Astrocyte of the hippocampus (primary cell): Measurements from ENCODE around the gene EIF4E2.
A peak's percentile ranks its signal among the peaks of the same experiment; 100 is the strongest.

ENCODE experiments used
- DNase-seq: peaks from one replicate; pipeline ENCODE4 v3.0.0; 2011; ENCODE audit warnings: low read depth, low spot score

Gene EIF4E2

DNA sequence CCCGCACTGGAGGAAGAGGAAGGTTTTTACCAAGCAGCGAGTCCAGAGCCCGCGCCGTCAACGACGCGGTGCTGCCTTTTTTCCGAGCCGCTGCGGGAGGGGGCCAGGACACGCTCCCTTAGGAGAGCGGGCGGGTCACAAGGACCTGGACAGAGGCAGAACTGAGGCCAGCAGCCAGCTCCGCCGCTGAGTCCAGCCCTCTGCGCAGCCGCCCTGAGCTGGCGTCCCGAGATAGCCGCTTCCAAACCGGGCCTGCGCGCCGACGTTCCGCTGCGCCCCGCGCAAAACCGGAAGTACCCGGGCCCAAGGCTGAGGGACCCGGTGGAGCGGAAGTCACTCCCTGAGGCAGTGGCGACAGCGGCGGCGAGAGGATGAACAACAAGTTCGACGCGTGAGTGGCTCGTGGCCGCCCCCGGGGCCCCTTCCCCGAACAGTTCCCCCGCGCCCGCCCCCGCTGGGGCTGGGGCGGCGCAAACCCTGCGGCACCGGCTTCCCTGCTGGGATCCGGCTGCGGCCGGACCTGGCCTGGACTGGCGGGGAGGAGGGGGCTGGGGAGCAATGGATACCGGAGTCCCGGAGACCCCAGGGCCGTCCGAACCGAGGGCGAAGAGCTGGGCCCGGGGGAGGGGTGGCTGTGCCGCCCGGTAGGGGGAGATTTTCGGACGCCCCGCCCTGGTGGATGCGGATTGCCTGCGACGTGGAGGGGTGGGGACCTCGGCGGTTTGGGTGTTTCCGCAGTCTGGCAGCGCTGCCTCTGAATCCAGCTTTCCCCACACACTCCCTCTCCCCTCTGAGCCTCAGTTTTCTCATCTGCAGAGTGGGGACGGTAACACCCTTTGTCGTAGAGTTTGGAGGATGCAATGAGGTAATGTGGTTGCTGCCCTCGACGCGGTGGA, at the start of gene EIF4E2, which contains the start of gene TIGD1:
TSS of gene EIF4E2 (plus strand) at position 336 of the 896 bp plus-strand sequence. CDS start at position 372, 36 bp downstream.
TSS of gene TIGD1 (minus strand) at position 204 of the 896 bp plus-strand sequence. CDS start 675 bp downstream, outside the sequence.
- DNase-seq: peak; percentile 98

DNA sequence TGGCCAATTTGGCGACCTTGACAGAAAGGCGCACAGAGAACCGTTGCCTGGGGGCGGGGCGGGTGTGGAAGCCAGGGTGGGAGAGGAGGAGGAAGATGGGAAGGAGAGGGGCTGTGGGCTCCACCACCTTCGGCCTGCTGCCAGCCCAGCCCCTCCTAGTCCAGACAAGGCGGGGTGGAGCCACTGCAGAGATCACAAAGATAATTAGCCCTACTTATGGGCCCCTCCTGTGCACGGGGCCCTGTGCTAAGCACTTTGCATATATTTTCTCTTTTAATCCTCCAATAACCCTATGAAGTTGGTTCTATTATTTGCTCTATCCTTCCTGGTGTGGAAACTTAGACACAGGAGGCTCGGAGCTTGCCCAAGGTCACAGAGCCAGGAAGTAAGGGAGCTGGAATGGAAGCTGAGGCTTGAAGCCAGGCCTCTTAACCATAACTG, 49.1 kb upstream of the EIF4E2 start:
- DNase-seq: no peak

DNA sequence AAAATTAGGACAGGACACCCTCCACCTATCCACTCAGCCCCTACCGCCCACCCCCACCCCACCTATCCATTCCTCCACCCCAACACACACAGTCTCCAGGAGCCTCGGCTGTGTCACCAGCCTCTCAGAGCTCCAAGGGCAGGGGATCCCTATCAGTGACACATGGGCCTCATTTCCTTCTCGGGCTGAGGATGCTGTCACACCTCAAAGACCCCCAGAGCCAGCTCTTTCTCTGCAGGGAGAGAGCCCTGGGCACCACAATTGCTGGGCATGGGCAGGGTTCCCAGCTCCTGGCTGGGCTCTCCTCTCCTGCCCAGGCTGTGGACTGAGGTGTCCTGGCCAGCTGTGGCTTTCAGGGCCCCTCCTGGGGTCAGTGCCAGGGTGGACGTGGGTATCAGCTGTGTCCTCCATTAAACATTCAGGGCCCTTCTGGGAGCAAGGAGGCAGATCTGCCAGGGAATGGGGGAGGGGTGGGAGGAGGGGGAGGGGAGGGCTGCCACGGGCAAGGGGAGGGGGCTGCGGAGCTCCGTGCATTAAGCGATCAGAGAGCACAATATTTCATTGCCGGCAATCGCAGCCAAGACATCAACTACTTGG, 48.6 kb upstream of the EIF4E2 start:
- no peak for DNase-seq

- no peak for DNase-seq
These were observed 48.0 kb upstream of the EIF4E2 start for GRCh38 chr2:232502511-232502910.

DNA sequence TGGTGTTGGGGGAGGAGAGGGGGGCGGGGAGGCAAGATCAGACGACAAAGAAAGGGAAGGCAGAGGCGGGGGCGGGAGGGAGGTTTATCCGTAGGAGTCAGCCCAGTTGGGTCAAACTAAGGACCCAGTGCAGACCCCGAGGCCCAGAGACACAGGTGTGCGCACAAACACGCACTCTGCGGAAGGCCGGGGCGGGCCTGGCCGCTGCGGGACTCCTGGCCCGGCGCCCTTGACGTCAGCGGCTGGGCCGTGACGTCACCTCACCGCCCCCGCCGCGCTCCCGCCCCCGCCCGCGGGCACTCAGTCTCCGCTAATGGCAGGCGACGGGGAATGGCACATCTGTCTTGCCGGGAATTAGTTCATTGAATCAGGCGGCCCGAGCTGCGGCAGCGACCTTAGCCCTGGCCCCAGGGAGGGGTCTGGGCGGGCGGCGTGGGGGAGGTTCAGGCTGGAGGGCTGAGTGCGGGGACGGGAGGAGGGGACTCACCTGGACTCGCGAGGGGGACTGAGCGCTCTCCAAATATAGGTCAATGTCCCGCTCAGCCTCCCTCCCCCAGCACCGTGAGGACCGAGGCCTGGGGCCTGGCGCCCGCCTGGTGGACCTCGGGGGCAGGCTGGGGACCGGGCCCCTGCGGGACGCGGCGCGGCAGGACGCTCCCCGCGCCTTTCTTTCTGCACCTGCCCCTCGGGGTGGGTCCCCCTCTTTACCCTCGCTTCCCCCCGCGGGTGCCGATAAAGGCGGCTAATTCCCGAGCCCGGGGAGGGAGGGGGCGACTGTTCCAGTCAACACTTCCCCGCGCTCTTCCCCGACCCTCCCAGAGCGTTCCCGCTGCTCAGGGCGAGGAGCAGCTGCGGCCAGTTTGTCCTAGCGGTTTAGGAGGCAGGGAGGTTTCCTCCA, 47.3 kb upstream of the EIF4E2 start:
- peak; percentile 58 for DNase-seq

DNA sequence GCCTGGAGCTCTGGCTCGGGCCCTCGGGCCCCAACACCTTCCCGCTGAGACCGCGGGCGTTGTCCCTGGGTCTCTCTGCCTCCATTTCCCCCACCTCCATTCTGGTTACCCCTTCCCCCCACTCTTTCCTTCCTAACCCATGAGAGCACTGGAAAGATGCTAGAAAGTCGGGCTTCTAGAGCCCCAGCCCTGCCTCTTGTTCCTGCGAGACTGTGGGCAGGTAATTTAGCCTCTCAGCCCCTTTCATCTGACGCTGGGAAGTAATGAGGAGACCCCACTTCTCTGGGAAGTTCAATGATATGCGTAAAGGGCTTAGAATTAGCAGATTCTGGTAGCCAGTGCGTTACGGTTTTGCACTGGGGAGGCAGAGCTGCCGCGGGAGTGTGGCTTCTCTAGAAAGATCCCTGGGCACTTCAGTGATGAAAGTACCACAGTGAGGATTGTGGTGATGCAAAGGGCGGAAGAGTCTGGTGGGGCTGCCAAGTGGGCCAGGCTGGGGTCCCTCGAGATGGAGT, 46.6 kb upstream of the EIF4E2 start:
- no peak for DNase-seq

DNA sequence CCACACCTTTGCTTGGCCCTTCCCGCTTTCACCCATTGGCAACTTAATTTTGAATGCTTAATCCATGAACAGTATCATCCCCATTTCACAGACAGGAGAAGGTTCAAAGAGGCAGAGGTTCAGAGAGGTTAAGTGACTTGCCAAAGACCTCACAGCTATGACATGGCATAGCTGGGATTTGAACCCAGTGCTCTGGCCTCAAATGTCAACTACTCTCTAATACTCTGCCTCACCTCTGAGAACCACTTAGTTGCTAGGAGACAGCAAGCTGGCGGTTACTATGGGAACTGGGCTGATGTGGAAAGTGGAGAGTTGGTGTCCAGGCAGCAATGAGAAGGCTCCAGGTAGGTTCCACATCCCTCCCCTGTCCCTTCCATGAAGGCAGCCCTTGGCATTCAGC, 46.1 kb upstream of the EIF4E2 start:
- peak; percentile 13 for DNase-seq

DNA sequence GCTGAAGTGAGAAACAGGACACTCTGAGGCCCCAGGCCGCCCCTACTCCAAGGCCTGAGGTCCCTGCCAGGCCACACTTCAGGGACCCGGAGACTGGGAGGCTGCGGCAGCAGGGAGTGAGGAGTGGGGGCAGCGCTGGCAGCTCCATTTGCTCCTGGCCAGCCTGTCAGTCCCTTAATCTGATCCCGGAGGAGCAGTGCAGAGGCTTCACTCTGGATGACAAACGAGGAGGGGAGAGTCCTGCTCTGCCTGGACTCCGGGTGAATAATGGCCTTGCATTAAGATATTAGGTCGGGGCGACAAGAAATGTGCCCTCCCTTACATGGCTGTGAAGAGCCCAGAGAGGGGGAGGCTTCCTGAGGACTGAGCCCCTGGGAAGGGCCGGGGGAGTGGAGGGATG, 44.6 kb upstream of the EIF4E2 start:
- DNase-seq: no peak

DNA sequence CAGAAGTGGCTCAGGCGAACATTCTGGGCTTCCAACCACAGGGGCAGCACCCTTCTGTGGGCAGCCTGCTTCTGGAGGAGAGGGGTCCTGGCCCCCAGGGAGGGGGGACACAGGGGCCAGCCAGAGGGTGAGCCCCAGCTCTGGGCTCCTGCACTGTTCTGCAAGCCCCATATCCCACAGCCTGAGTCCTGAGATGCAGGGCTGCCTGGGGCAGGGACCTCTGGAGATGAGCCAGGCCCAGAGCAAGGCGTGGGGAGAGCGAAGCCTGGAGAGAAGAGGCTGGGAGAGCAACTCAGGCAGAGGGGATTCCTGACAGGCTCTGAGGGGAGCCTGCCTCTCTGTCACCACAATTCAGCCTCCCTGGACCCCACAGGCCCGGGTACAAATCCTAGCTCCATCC, 43.8 kb upstream of the EIF4E2 start:
- no peak for DNase-seq

- no peak for DNase-seq
These were observed 42.2 kb upstream of the EIF4E2 start for GRCh38 chr2:232508251-232508650.

DNA sequence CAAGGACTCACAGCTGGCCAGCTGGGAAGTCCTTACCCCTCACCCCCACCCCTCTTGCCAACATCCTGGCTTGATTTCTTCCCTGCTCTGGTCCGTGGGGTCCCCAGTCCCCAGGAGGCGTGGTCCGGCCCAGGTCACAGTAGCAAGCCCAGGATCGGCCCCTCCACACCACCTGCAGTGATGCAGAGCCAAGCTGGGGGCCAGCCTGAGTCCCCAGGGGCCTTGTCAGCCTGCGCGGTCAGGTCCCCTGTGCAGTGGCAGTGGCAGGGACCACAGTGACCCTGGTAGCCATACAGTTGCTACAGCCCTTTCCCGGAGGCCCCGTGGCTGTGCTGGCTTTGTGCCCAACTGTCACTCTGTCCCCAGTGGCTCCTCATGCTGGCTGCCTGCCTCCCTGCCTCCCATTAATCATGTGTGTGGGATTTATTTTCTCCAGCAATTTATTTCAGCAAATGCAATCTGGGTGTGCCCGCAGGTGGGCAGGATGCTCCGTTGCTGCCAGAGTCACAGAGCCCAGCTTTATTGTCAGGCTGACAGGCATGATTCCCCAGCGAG, 39.1 kb upstream of the EIF4E2 start:
- DNase-seq: peak; percentile 26

DNA sequence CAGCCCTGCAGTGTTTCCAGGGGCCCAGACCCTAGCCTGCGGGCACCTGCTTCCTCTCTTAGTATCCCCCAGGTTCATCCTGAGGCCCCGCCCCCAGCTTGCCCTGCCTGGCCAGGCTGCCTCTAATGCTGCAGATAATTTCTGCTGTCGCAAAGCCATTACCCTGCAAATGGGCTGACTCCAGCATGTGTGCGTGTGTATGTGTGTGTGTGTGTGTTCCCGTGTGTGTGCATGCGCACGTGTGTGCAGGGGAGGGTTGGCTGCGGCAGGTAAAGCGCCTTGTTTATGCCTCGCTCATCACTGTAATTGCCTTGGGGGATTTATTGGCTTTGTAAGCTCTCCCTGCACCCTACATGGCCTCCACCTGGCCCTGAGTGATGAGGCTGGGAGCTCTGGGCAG, 37.9 kb upstream of the EIF4E2 start:
- DNase-seq: no peak

DNA sequence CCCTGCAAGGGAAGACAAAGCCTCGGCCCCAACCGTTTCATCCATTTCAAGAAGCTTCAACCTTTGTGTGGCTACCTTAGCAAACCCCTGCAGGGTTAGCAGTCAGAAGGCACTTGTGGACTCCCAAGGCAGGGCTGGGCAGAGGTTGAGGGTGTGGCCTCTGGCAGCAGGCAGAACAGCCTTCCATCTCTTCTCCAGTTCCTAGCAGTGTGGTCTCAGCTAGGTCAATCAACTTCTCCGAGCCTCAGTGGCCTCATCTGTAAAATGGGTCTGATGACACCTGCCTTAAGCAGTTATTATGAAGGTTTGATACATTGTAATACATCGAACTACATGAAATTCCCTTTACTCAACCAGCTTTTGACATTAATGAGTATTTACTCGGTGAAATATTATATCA, 37.1 kb upstream of the EIF4E2 start:
- no peak for DNase-seq

- no peak for DNase-seq
These were observed 34.9 kb upstream of the EIF4E2 start for GRCh38 chr2:232515639-232516038.

DNA sequence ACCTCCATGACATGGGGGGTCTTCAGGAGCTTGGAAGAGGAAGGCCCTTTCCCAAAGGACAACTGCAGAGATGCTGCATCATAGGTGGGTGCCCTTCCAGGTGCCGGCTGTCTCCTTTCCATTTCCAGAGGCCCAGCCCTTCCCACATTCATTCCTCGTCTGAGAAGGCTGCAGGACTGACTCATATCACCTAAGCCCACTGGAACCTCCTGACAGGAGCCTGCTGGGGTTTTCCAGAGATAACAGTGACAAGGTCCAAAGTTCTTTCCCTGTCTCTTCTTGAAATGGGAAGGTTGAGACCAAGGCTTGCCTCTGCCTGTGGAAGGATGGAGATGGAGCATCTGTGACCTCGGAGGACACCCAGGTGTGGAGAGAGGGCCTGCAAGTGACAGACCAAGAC, 33.9 kb upstream of the EIF4E2 start:
- DNase-seq: no peak

- no peak for DNase-seq
These were observed 31.6 kb upstream of the EIF4E2 start for GRCh38 chr2:232518844-232519243.

- no peak for DNase-seq
These were observed 30.7 kb upstream of the EIF4E2 start, which contains the start of gene PRSS56 for GRCh38 chr2:232519581-232520438. Gene PRSS56, plus strand, starts transcription at chr2:232520388. Its CDS starts 211 bp downstream, at chr2:232520599.

DNA sequence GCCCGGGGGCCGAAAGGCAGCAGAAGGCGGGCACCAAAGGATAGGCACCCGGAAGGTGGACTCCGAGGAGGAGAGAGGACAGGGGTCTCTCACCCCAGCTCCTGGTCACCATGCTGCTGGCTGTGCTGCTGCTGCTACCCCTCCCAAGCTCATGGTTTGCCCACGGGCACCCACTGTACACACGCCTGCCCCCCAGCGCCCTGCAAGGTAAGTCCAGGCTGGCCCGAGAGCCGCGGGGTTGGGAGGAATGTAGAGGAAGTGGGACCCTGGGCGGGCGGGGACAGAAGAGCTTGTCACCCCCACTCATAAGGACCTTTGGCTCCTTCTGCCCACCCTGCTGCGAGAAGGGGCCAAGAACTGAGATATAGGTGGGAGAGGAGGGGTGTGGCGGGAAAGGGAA, 30.0 kb upstream of the EIF4E2 start:
- DNase-seq: no peak

GRCh38 chr2:232521098-232521497, 29.4 kb upstream of the EIF4E2 start:
- DNase-seq: no peak

GRCh38 chr2:232521959-232522622, 28.4 kb upstream of the EIF4E2 start:
- DNase-seq: peak; percentile 65
